GM19238 (cell line): ENCODE measurements around the gene POU2F2.
A peak's percentile ranks its signal among the peaks of the same experiment; 100 is the strongest.

Experiments used
- DNase-seq: peaks from one replicate; pipeline ENCODE4 v3.0.0; 2011; ENCODE audit warnings: low spot score; ENCODE audit not compliant: insufficient read length

POU2F2 gene

GRCh38 chr19:42080764-42081375, 51.4 kb downstream of the POU2F2 start:
- DNase-seq = no peak

- no peak for DNase-seq
Observed at GRCh38 chr19:42079886-42080763, 52.1 kb downstream of the POU2F2 start.

GRCh38 chr19:42079276-42079669, 53.0 kb downstream of the POU2F2 start:
- DNase-seq = no peak

- no peak for DNase-seq
Observed at GRCh38 chr19:42078538-42079275, 53.5 kb downstream of the POU2F2 start.

- no peak for DNase-seq
Observed at GRCh38 chr19:42078058-42078457, 54.2 kb downstream of the POU2F2 start.

- peak; percentile 37 for DNase-seq
Observed at GRCh38 chr19:42076380-42076944, 55.8 kb downstream of the POU2F2 start.

GRCh38 chr19:42075616-42076379, 56.4 kb downstream of the POU2F2 start, which contains the start of gene ZNF574:
ZNF574 (plus strand) TSS chr19:42076166; CDS start chr19:42078607, 2,441 bp downstream.
- peak; percentile 98 for DNase-seq

GRCh38 chr19:42075364-42075615, 57.0 kb downstream of the POU2F2 start:
- peak; percentile 30 for DNase-seq

- peak; percentile 40 for DNase-seq
Observed at GRCh38 chr19:42074513-42075363, 57.5 kb downstream of the POU2F2 start.

GRCh38 chr19:42071247-42071646, 61.0 kb downstream of the POU2F2 start:
- DNase-seq = no peak

- no peak for DNase-seq
Observed at GRCh38 chr19:42069619-42070351, 62.5 kb downstream of the POU2F2 start, which contains the start of gene GRIK5. GRIK5 (minus strand) TSS chr19:42070206; CDS start chr19:42065770, 4,436 bp downstream.

GRCh38 chr19:42068756-42069571, 63.3 kb downstream of the POU2F2 start:
- no peak for DNase-seq

GRCh38 chr19:42068361-42068755, 63.9 kb downstream of the POU2F2 start:
- no peak for DNase-seq

- DNase-seq = no peak
Observed at GRCh38 chr19:42067315-42067888, 64.8 kb downstream of the POU2F2 start.

GRCh38 chr19:42066075-42066754, 66.0 kb downstream of the POU2F2 start:
- no peak for DNase-seq

GRCh38 chr19:42065511-42065910, 66.7 kb downstream of the POU2F2 start:
- DNase-seq = no peak

- no peak for DNase-seq
Observed at GRCh38 chr19:42065051-42065450, 67.2 kb downstream of the POU2F2 start.

GRCh38 chr19:42064432-42064831, 67.8 kb downstream of the POU2F2 start:
- DNase-seq = no peak
